Astrocyte of the spinal cord (primary cell): Measurements from ENCODE around the gene CCDC187.

Experiments
- DNase-seq: peaks from one replicate; pipeline ENCODE4 v3.0.0; 2011; ENCODE audit warnings: low read depth, low spot score
- H3K4me3 ChIP-seq: 2 replicates; pipeline ENCODE4 v1.5.1; 2011; ENCODE audit warnings: low read depth, mild to moderate bottlenecking, low read length, moderate library complexity
- in situ Hi-C: cut with HindIII; loops from 2 replicates; pipeline ENCODE4 v1.10.0; 2017; ENCODE audit warnings: low sequenced_read_pairs
- TF ChIP-seq, protein P1 (sequence below): IDR thresholded peaks from 2 replicates; pipeline ENCODE4 v1.5.1; 2012; ENCODE audit warnings: low read depth, mild to moderate bottlenecking, low read length, inconsistent platforms

CCDC187 gene

DNA sequence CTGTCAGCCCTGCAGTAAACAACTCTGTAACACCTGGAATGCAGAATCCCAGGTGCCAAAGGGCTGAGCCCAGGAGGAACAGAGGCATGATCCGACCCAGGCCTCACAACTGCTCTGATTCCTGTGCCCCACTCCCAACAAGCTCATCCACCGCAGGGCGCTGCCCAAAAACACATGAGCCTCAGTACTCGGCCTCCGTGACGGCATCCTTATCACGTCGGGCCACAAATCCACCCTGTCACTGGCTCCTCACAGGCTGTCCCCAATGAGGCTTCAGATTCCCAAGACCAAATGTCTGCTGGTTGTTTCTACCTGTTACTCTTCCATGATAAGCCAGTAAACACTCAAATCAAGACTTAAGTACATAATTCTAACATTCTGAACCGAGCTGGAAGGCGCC lies 73.5 kb downstream of the CCDC187 start:
- TF ChIP-seq, protein P1, sequence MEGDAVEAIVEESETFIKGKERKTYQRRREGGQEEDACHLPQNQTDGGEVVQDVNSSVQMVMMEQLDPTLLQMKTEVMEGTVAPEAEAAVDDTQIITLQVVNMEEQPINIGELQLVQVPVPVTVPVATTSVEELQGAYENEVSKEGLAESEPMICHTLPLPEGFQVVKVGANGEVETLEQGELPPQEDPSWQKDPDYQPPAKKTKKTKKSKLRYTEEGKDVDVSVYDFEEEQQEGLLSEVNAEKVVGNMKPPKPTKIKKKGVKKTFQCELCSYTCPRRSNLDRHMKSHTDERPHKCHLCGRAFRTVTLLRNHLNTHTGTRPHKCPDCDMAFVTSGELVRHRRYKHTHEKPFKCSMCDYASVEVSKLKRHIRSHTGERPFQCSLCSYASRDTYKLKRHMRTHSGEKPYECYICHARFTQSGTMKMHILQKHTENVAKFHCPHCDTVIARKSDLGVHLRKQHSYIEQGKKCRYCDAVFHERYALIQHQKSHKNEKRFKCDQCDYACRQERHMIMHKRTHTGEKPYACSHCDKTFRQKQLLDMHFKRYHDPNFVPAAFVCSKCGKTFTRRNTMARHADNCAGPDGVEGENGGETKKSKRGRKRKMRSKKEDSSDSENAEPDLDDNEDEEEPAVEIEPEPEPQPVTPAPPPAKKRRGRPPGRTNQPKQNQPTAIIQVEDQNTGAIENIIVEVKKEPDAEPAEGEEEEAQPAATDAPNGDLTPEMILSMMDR: no peak
- no peak overlapping the region for H3K4me3 ChIP-seq
- no peak for DNase-seq
- in situ Hi-C loops: no loop called here

DNA sequence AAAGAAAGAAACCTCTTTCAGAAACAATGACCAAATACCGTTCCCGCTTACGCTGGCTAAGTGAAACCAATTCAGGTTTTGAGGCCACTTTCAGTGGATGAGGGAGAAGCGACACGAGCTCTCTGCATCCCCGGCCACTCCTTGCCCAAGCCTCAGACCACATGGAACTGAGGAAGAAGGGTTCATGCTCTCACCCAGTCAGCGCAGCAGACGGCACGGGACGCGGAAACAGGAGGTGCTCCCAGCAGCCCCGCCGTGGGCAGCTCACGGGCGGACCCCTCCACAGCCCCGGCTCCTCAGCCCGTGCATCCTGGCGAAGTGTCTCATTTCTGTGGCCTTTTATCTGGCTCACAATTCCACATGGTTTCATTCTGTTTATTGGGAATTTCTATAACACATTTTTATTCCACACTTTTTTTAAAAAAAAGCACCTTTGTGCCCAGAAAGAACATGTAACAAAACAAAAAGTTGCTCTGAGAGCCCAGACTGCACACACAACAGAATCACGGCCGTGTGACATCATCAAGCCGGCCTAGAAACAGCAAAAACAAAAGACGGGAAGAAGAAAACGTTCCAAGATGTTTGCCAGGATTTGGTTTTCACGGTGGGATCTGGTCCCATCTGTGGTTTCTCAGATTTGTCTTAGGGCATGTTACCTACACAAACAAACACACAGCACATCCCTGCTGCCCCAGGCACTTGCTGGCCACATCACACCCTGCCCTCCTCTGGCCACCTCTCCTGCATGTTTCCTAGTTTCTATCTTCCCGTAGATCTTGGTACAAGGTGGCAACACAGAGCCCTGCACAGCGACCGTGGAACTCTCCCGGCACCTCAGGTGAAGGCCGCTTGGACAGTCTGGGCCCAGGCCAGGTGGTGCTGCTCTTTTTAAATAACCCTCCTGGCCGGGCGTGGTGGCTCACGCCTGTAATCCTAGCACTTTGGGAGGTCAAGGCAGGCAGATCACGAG lies 74.5 kb downstream of the CCDC187 start:
- peak; percentile 57 for DNase-seq
- TF ChIP-seq, protein P1: no peak
- in situ Hi-C loops: no loop called here
- no peak overlapping the region for H3K4me3 ChIP-seq

DNA sequence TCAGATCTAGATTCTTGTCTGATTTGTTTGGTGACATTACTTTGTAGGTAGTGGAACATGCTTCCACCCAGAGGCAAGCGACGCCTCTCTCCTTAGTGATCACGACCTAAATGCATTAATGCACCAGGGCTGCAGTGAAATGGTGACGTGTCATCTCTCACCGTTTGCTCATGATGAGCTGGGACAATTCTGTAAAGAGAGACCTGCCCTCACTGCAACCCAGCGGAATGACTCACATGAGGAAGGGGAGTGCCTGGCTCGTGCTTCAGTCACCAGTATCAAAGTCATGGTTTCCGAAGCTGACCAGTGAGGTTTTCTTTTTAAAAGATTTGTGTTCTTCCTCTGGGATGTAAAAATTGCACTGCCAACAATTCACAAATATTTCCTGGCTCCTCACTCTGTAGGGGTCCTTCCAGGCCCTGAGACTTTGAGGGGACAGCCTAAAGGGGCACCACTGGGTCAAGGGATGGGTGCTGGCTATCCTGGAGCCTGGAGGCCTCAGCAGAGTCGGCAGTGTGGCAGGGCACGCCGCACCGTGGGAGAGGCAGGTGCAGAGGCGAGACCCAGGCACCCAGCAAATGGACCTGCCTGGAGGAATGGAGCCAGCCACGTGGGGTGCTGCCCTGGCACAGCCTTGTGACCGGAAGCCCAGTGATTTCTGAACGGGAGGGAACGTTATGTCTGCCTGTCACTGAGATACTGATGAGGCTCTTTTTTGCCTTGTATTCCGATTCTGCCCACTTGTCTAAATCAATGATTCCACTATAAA lies 75.6 kb downstream of the CCDC187 start:
- DNase-seq: peak; percentile 72
- H3K4me3 ChIP-seq: no peak overlapping the region
- TF ChIP-seq, protein P1: no peak
- in situ Hi-C loops: no loop called here

DNA sequence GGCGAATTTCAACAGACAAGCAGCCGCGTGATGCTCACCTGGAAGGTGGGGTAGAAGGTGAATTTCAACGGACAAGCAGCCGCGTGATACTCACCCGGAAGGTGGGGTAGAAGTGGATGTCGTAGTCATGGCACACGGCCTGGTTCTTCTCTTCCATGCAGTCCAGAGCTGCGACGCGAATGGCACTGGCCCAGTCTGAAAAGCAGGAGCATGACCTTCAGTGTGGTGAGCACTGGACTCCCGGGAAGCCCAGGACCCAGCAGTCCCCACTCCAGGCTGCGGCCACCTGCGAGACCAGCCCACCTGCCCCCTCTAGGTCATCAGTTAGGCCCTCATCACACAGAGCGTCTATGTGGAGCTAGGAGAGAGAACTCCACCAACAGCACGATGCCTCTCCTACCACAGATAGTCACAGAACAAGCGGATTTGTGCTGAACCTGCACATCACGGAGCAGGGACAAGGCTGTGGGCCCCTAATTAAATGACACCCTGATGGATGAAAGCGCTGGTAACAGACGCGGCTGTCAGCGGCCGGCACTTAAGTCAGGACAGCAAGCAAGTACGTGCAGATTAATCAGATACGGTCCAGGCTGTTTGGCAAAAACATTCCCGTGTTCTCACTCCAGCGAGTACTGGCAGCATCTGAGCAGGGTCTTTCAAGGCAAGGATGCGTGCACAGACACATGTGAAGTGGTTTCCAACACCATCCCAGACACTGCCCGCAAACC lies 77.0 kb downstream of the CCDC187 start:
- TF ChIP-seq, protein P1: no peak
- DNase-seq: no peak
- no peak overlapping the region for H3K4me3 ChIP-seq
- in situ Hi-C loops: no loop called here

DNA sequence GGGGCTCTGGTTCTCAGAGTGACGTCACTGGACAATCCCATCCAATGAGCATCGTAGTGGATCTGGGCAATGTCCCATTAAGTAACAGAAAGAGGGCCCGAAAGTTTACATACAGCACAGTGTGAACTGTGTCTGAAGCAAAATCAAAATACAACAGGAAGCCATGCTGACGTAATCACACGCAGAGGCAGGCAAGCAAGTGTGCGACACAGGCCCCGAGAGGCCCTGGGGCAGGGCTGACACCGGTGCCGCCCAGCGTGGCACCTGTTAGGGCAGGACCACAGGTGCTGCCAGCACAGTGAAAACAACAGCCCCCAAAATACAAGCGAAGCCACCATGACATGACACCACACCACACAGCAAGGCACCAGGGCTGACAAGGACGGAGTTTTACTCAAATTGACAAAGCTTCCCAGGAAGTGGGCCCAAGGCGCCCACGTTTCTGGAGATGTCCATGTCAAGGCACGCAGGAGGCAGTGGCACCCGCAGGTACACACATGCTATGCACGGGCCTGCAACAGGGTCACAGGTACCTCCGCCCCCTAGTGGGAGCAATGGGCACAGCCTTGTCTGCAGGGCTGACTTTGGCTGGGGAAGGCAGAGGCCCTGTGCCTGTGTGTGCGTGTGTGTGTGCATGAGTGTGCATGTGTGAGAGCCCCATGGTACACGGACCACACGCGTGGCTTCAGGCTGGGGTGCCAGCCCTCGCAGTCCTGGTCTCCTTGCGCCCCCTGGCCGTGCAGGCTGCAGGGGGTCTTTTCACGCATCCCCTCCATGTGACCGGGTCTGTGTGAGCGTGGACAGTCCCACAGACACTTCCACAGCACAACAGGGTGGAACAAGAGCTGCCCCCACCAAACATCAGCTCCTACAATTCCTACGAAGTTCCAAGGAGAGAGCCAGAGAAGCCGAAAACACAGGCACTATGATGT lies 77.9 kb downstream of the CCDC187 start:
- no peak for DNase-seq
- in situ Hi-C loops: no loop called here
- TF ChIP-seq, protein P1: peak; percentile 96
- H3K4me3 ChIP-seq: no peak overlapping the region
